HEK293 (cell line): ENCODE measurements around the gene KRT71.

Experiments used
- GLIS1 ChIP-seq: fragments of 450-650 bp; formaldehyde crosslinking; IDR thresholded peaks from 2 replicates; pipeline ENCODE4 v1.5.1; 2016; ENCODE audit warnings: missing biosample characterization, missing genetic modification characterization
- GLIS2 ChIP-seq: fragments of 450-650 bp; formaldehyde crosslinking; IDR thresholded peaks from 2 replicates; pipeline ENCODE4 v1.5.1; 2016; ENCODE audit warnings: missing biosample characterization, missing genetic modification characterization
- MYNN ChIP-seq: fragments of 450-650 bp; formaldehyde crosslinking; IDR thresholded peaks from 2 replicates; pipeline ENCODE4 v1.5.1; 2016; ENCODE audit warnings: missing biosample characterization, missing genetic modification characterization, borderline replicate concordance
- PRDM1 ChIP-seq: fragments of 450-650 bp; formaldehyde crosslinking; IDR thresholded peaks from 2 replicates; pipeline ENCODE4; 2016; ENCODE audit warnings: missing biosample characterization, missing genetic modification characterization
- SP7 ChIP-seq: fragments of 450-650 bp; formaldehyde crosslinking; IDR thresholded peaks from 2 replicates; pipeline ENCODE4 v1.5.1; 2016; ENCODE audit warnings: missing biosample characterization, missing genetic modification characterization
- ZBTB20 ChIP-seq: fragments of 450-650 bp; formaldehyde crosslinking; IDR thresholded peaks from 2 replicates; pipeline ENCODE4 v1.5.1; 2016; ENCODE audit warnings: missing biosample characterization, missing genetic modification characterization
- ZBTB21 ChIP-seq: fragments of 450-650 bp; formaldehyde crosslinking; IDR thresholded peaks from 2 replicates; pipeline ENCODE4 v1.5.1; 2017; ENCODE audit warnings: missing biosample characterization, missing genetic modification characterization
- ZBTB48 ChIP-seq: fragments of 450-650 bp; formaldehyde crosslinking; IDR thresholded peaks from 2 replicates; pipeline ENCODE4 v1.5.1; 2016; ENCODE audit warnings: missing biosample characterization, missing genetic modification characterization
- ZEB2 ChIP-seq: fragments of 450-650 bp; formaldehyde crosslinking; IDR thresholded peaks from 2 replicates; pipeline ENCODE4 v1.5.1; 2016; ENCODE audit warnings: missing biosample characterization, missing genetic modification characterization
- ZNF133 ChIP-seq: fragments of 450-650 bp; formaldehyde crosslinking; IDR thresholded peaks from 2 replicates; pipeline ENCODE4 v1.5.1; 2016; ENCODE audit warnings: missing biosample characterization, missing genetic modification characterization
- ZNF157 ChIP-seq: fragments of 450-650 bp; formaldehyde crosslinking; IDR thresholded peaks from 2 replicates; pipeline ENCODE4 v1.5.1; 2016; ENCODE audit warnings: missing biosample characterization, missing genetic modification characterization
- ZNF175 ChIP-seq: fragments of 450-650 bp; formaldehyde crosslinking; IDR thresholded peaks from 2 replicates; pipeline ENCODE4 v1.5.1; 2016; ENCODE audit warnings: missing biosample characterization, missing genetic modification characterization
- ZNF335 ChIP-seq: fragments of 450-650 bp; formaldehyde crosslinking; conservative IDR thresholded peaks from 2 replicates; pipeline ENCODE4 v1.5.1; 2016; ENCODE audit warnings: missing biosample characterization, missing genetic modification characterization
- ZNF366 ChIP-seq: fragments of 450-650 bp; formaldehyde crosslinking; conservative IDR thresholded peaks from 2 replicates; pipeline ENCODE4 v1.5.1; 2016; ENCODE audit warnings: missing biosample characterization, missing genetic modification characterization
- ZNF521 ChIP-seq: fragments of 450-650 bp; formaldehyde crosslinking; IDR thresholded peaks from 2 replicates; pipeline ENCODE4 v1.5.1; 2017; ENCODE audit warnings: missing biosample characterization, mild to moderate bottlenecking, missing genetic modification characterization
- ZNF548 ChIP-seq: fragments of 450-650 bp; formaldehyde crosslinking; IDR thresholded peaks from 2 replicates; pipeline ENCODE4 v1.5.1; 2016; ENCODE audit warnings: missing biosample characterization, missing genetic modification characterization
- ZNF629 ChIP-seq: fragments of 450-650 bp; formaldehyde crosslinking; IDR thresholded peaks from 2 replicates; pipeline ENCODE4 v1.5.1; 2017; ENCODE audit warnings: missing biosample characterization, missing genetic modification characterization
- ZNF660 ChIP-seq: fragments of 450-650 bp; IDR thresholded peaks from 2 replicates; pipeline ENCODE4 v1.5.1; 2018; ENCODE audit warnings: missing biosample characterization, mild to moderate bottlenecking, missing genetic modification characterization
- ZNF677 ChIP-seq: fragments of 450-650 bp; IDR thresholded peaks from 2 replicates; pipeline ENCODE4 v1.5.0; 2018; ENCODE audit warnings: missing biosample characterization, mild to moderate bottlenecking, missing genetic modification characterization, moderate library complexity
- ZSCAN30 ChIP-seq: fragments of 450-650 bp; IDR thresholded peaks from 2 replicates; pipeline ENCODE4 v1.5.1; 2018; ENCODE audit warnings: missing biosample characterization, mild to moderate bottlenecking, missing genetic modification characterization, moderate library complexity
- TF ChIP-seq, protein P1 (sequence below): fragments of 450-650 bp; formaldehyde crosslinking; IDR thresholded peaks from 2 replicates; pipeline ENCODE4 v1.5.1; 2017; ENCODE audit warnings: missing biosample characterization, missing genetic modification characterization
- TF ChIP-seq, protein P2 (sequence below): fragments of 450-650 bp; formaldehyde crosslinking; IDR thresholded peaks from 2 replicates; pipeline ENCODE4 v1.5.1; 2016; ENCODE audit warnings: missing biosample characterization, missing genetic modification characterization
- TF ChIP-seq, protein P3 (sequence below): fragments of 450-650 bp; formaldehyde crosslinking; IDR thresholded peaks from 2 replicates; pipeline ENCODE4 v1.5.1; 2017; ENCODE audit warnings: missing biosample characterization, missing genetic modification characterization
- TF ChIP-seq, protein P4 (sequence below): fragments of 450-650 bp; formaldehyde crosslinking; IDR thresholded peaks from 2 replicates; pipeline ENCODE4 v1.5.1; 2016; ENCODE audit warnings: missing biosample characterization, missing genetic modification characterization, low read depth
- TF ChIP-seq, protein P5 (sequence below): fragments of 450-650 bp; IDR thresholded peaks from 2 replicates; pipeline ENCODE4 v1.5.1; 2018; ENCODE audit warnings: missing biosample characterization, mild to moderate bottlenecking, missing genetic modification characterization
- TF ChIP-seq, protein P6 (sequence below): fragments of 450-650 bp; formaldehyde crosslinking; IDR thresholded peaks from 2 replicates; pipeline ENCODE4 v1.5.1; 2016; ENCODE audit warnings: missing biosample characterization, missing genetic modification characterization
- TF ChIP-seq, protein P7 (sequence below): fragments of 450-650 bp; formaldehyde crosslinking; IDR thresholded peaks from 2 replicates; pipeline ENCODE4 v1.5.1; 2017; ENCODE audit warnings: missing biosample characterization, missing genetic modification characterization

The KRT71 gene

DNA sequence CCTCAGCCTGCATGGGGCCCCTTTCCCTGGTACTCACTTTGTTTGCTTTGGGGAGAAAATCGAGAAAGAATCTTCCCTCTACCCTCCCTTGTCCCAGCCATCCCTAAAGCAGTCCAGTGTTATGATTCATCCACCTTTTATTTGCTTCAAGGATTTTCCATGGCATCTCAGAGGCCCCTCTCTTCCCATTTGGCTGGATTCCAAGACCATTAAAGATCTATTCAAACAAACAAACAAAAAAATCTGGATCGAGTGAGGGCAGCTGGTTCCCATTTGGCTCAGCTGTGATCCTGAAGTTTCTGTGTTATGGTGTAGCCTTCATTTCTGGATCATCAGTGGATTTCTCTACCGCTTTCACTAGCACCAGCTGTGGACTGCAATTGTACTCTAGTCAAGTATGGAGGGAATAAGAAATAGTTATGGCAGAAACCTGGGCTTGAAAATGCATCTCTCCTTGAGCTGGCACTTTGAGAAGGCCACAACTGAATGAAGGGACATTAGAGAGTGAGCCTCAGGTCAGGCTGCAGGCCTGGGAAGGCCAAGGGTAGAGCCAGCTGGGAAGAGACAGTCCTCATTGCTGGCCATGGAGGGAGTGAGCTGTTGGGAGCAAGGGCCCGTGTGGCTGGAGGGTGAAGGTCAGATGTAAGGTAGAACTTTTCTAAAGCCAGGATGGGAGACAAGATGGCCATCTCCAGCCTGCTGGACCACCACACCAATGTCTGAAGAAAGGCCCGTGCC, 13.7 kb downstream of the KRT71 start (continued):
- TF ChIP-seq GLIS2 (no peak), ZNF175 (tag by site-specific recombination) (no peak), SP7 (tag by site-specific recombination) (peak; percentile 25; the same call in 1 of the 2 replicates), ZNF660 (tag by site-specific recombination) (peak; percentile 71), ZNF677 (no peak), ZBTB48 (peak; percentile 94), PRDM1 (peak; percentile 89), ZBTB20 (tag by site-specific recombination) (peak; percentile 42; the same call in 1 of the 2 replicates), ZNF548 (tag by site-specific recombination) (no peak), ZNF366 (tag by site-specific recombination) (peak; percentile 59; the same call in 1 of the 2 replicates), ZEB2 (tag by site-specific recombination) (peak; percentile 76; the same call in 1 of the 2 replicates), ZNF133 (no peak), ZSCAN30 (tag by site-specific recombination) (no peak), ZNF629 (tag by site-specific recombination) (peak; percentile 47; the same call in 1 of the 2 replicates), ZNF521 (tag by site-specific recombination) (no peak), ZBTB21 (tag by site-specific recombination) (0 out of 2 replicates have a peak, but pooled peaks have one; percentile 13), ZNF157 (tag by site-specific recombination) (no peak), MYNN (no peak), GLIS1 (peak; percentile 34; the same call in 1 of the 2 replicates), ZNF335 (tag by site-specific recombination) (0 out of 2 replicates have a peak, but pooled peaks have one; percentile 13)
- TF ChIP-seq, protein P1, sequence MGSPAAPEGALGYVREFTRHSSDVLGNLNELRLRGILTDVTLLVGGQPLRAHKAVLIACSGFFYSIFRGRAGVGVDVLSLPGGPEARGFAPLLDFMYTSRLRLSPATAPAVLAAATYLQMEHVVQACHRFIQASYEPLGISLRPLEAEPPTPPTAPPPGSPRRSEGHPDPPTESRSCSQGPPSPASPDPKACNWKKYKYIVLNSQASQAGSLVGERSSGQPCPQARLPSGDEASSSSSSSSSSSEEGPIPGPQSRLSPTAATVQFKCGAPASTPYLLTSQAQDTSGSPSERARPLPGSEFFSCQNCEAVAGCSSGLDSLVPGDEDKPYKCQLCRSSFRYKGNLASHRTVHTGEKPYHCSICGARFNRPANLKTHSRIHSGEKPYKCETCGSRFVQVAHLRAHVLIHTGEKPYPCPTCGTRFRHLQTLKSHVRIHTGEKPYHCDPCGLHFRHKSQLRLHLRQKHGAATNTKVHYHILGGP (tag by site-specific recombination) = peak; percentile 58; the same call in 1 of the 2 replicates
- TF ChIP-seq, protein P2, sequence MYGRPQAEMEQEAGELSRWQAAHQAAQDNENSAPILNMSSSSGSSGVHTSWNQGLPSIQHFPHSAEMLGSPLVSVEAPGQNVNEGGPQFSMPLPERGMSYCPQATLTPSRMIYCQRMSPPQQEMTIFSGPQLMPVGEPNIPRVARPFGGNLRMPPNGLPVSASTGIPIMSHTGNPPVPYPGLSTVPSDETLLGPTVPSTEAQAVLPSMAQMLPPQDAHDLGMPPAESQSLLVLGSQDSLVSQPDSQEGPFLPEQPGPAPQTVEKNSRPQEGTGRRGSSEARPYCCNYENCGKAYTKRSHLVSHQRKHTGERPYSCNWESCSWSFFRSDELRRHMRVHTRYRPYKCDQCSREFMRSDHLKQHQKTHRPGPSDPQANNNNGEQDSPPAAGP (tag by site-specific recombination) = peak; percentile 61; the same call in 1 of the 2 replicates
- TF ChIP-seq, protein P3, sequence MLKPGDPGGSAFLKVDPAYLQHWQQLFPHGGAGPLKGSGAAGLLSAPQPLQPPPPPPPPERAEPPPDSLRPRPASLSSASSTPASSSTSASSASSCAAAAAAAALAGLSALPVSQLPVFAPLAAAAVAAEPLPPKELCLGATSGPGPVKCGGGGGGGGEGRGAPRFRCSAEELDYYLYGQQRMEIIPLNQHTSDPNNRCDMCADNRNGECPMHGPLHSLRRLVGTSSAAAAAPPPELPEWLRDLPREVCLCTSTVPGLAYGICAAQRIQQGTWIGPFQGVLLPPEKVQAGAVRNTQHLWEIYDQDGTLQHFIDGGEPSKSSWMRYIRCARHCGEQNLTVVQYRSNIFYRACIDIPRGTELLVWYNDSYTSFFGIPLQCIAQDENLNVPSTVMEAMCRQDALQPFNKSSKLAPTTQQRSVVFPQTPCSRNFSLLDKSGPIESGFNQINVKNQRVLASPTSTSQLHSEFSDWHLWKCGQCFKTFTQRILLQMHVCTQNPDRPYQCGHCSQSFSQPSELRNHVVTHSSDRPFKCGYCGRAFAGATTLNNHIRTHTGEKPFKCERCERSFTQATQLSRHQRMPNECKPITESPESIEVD (tag by site-specific recombination) = no peak
- TF ChIP-seq, protein P4, sequence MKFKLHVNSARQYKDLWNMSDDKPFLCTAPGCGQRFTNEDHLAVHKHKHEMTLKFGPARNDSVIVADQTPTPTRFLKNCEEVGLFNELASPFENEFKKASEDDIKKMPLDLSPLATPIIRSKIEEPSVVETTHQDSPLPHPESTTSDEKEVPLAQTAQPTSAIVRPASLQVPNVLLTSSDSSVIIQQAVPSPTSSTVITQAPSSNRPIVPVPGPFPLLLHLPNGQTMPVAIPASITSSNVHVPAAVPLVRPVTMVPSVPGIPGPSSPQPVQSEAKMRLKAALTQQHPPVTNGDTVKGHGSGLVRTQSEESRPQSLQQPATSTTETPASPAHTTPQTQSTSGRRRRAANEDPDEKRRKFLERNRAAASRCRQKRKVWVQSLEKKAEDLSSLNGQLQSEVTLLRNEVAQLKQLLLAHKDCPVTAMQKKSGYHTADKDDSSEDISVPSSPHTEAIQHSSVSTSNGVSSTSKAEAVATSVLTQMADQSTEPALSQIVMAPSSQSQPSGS = no peak
- TF ChIP-seq, protein P5, sequence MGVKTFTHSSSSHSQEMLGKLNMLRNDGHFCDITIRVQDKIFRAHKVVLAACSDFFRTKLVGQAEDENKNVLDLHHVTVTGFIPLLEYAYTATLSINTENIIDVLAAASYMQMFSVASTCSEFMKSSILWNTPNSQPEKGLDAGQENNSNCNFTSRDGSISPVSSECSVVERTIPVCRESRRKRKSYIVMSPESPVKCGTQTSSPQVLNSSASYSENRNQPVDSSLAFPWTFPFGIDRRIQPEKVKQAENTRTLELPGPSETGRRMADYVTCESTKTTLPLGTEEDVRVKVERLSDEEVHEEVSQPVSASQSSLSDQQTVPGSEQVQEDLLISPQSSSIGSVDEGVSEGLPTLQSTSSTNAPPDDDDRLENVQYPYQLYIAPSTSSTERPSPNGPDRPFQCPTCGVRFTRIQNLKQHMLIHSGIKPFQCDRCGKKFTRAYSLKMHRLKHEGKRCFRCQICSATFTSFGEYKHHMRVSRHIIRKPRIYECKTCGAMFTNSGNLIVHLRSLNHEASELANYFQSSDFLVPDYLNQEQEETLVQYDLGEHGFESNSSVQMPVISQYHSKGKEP (tag by site-specific recombination) = no peak
- TF ChIP-seq, protein P6, sequence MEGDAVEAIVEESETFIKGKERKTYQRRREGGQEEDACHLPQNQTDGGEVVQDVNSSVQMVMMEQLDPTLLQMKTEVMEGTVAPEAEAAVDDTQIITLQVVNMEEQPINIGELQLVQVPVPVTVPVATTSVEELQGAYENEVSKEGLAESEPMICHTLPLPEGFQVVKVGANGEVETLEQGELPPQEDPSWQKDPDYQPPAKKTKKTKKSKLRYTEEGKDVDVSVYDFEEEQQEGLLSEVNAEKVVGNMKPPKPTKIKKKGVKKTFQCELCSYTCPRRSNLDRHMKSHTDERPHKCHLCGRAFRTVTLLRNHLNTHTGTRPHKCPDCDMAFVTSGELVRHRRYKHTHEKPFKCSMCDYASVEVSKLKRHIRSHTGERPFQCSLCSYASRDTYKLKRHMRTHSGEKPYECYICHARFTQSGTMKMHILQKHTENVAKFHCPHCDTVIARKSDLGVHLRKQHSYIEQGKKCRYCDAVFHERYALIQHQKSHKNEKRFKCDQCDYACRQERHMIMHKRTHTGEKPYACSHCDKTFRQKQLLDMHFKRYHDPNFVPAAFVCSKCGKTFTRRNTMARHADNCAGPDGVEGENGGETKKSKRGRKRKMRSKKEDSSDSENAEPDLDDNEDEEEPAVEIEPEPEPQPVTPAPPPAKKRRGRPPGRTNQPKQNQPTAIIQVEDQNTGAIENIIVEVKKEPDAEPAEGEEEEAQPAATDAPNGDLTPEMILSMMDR (tag by site-specific recombination) = no peak
- TF ChIP-seq, protein P7, sequence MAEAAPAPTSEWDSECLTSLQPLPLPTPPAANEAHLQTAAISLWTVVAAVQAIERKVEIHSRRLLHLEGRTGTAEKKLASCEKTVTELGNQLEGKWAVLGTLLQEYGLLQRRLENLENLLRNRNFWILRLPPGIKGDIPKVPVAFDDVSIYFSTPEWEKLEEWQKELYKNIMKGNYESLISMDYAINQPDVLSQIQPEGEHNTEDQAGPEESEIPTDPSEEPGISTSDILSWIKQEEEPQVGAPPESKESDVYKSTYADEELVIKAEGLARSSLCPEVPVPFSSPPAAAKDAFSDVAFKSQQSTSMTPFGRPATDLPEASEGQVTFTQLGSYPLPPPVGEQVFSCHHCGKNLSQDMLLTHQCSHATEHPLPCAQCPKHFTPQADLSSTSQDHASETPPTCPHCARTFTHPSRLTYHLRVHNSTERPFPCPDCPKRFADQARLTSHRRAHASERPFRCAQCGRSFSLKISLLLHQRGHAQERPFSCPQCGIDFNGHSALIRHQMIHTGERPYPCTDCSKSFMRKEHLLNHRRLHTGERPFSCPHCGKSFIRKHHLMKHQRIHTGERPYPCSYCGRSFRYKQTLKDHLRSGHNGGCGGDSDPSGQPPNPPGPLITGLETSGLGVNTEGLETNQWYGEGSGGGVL (tag by site-specific recombination) = peak; percentile 95
